H1 (cell line): ENCODE measurements around the gene UMAD1. TPM values are rescaled to one million over a fixed set of nuclear protein-coding genes. Genes with fewer than 3 reads are reported as not detected.

Experiments used
- GTF2F1 ChIP-seq: IDR thresholded peaks from 2 replicates; pipeline ENCODE4 v1.6.1; 2012; ENCODE audit warnings: low read depth, low read length, improper control_type of control experiment, borderline replicate concordance
- polyA plus RNA-seq, 7 experiments: library from polyadenylated mRNA; depleted of rRNA in 3 of 7; stranded (reverse) in 5 of 7; unstranded in 2 of 7; fragments of >200 nt in 5 of 7; fragments of 200-250 nt in 2 of 7; gene quantifications; 1 replicate in 5 of 7; 2 replicates in 1 of 7; 4 replicates in 1 of 7; pipeline versions ENCODE4 v1.2.1 to v1.2.3, GENCODE V29; 2011 to 2013; ENCODE audit warnings: missing spikeins in 2 of 7, mixed read lengths in 2 of 7
- total RNA-seq: library from RNA; stranded (reverse); fragmentation: NEBNext Ultra II Directional; extraction: Animal tissue kit (Norgen Biotek cat#: 25700); gene quantifications from 2 replicates; pipeline ENCODE4 v1.2.1, GENCODE V29; 2021
- TF ChIP-seq, protein P1 (sequence below): fragments of 300-600 bp; sonication (generic); IDR thresholded peaks from 2 replicates; pipeline ENCODE4 v1.7.1; 2012; ENCODE audit warnings: low read length, moderate library complexity, mild to moderate bottlenecking, inconsistent platforms; ENCODE audit not compliant: insufficient replicate concordance

Gene UMAD1
- total and polyA plus RNA-seq, 2 of the 8 experiments (the other 6 are each of a cell fraction or from before 2014, with no cell fraction given), result 10.4 to 12.3 TPM

DNA sequence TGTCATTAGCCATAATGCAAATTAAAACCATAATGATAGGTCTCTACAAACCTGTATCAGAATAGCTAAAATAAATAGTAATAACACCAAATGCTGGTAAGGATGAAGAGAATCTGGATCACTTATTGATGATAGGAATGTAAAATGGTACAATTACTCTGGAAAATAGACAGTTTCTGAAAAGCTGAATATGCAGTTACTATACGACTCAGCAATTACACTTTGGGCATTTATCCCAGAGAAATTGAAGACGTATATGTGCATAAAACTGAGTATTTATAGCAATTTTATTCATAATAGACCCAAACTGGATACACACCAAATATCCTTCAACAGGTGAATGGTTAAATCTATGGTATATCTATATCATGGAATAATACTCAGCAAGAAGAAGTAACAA is 69.9 kb downstream of the UMAD1 start (continued):
- TF ChIP-seq, protein P1, sequence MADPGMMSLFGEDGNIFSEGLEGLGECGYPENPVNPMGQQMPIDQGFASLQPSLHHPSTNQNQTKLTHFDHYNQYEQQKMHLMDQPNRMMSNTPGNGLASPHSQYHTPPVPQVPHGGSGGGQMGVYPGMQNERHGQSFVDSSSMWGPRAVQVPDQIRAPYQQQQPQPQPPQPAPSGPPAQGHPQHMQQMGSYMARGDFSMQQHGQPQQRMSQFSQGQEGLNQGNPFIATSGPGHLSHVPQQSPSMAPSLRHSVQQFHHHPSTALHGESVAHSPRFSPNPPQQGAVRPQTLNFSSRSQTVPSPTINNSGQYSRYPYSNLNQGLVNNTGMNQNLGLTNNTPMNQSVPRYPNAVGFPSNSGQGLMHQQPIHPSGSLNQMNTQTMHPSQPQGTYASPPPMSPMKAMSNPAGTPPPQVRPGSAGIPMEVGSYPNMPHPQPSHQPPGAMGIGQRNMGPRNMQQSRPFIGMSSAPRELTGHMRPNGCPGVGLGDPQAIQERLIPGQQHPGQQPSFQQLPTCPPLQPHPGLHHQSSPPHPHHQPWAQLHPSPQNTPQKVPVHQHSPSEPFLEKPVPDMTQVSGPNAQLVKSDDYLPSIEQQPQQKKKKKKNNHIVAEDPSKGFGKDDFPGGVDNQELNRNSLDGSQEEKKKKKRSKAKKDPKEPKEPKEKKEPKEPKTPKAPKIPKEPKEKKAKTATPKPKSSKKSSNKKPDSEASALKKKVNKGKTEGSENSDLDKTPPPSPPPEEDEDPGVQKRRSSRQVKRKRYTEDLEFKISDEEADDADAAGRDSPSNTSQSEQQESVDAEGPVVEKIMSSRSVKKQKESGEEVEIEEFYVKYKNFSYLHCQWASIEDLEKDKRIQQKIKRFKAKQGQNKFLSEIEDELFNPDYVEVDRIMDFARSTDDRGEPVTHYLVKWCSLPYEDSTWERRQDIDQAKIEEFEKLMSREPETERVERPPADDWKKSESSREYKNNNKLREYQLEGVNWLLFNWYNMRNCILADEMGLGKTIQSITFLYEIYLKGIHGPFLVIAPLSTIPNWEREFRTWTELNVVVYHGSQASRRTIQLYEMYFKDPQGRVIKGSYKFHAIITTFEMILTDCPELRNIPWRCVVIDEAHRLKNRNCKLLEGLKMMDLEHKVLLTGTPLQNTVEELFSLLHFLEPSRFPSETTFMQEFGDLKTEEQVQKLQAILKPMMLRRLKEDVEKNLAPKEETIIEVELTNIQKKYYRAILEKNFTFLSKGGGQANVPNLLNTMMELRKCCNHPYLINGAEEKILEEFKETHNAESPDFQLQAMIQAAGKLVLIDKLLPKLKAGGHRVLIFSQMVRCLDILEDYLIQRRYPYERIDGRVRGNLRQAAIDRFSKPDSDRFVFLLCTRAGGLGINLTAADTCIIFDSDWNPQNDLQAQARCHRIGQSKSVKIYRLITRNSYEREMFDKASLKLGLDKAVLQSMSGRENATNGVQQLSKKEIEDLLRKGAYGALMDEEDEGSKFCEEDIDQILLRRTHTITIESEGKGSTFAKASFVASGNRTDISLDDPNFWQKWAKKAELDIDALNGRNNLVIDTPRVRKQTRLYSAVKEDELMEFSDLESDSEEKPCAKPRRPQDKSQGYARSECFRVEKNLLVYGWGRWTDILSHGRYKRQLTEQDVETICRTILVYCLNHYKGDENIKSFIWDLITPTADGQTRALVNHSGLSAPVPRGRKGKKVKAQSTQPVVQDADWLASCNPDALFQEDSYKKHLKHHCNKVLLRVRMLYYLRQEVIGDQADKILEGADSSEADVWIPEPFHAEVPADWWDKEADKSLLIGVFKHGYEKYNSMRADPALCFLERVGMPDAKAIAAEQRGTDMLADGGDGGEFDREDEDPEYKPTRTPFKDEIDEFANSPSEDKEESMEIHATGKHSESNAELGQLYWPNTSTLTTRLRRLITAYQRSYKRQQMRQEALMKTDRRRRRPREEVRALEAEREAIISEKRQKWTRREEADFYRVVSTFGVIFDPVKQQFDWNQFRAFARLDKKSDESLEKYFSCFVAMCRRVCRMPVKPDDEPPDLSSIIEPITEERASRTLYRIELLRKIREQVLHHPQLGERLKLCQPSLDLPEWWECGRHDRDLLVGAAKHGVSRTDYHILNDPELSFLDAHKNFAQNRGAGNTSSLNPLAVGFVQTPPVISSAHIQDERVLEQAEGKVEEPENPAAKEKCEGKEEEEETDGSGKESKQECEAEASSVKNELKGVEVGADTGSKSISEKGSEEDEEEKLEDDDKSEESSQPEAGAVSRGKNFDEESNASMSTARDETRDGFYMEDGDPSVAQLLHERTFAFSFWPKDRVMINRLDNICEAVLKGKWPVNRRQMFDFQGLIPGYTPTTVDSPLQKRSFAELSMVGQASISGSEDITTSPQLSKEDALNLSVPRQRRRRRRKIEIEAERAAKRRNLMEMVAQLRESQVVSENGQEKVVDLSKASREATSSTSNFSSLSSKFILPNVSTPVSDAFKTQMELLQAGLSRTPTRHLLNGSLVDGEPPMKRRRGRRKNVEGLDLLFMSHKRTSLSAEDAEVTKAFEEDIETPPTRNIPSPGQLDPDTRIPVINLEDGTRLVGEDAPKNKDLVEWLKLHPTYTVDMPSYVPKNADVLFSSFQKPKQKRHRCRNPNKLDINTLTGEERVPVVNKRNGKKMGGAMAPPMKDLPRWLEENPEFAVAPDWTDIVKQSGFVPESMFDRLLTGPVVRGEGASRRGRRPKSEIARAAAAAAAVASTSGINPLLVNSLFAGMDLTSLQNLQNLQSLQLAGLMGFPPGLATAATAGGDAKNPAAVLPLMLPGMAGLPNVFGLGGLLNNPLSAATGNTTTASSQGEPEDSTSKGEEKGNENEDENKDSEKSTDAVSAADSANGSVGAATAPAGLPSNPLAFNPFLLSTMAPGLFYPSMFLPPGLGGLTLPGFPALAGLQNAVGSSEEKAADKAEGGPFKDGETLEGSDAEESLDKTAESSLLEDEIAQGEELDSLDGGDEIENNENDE, result no peak
- no peak for TF ChIP-seq GTF2F1
